H1 (cell line): ENCODE measurements around the gene SYT17. TPM values are rescaled to one million over a fixed set of nuclear protein-coding genes. Genes with fewer than 3 reads are reported as not detected.
A peak's percentile ranks its signal among the peaks of the same experiment; 100 is the strongest.

Source experiments
- E2F6 ChIP-seq: IDR thresholded peaks from 2 replicates; pipeline ENCODE4 v1.6.1; 2012; ENCODE audit warnings: inconsistent platforms
- EGR1 ChIP-seq: IDR thresholded peaks from 2 replicates; pipeline ENCODE4 v1.6.1; 2011; ENCODE audit warnings: low read depth, low read length, borderline replicate concordance
- KDM1A ChIP-seq: fragments of 200-600, 300-600 bp; sonication (generic); IDR thresholded peaks from 2 replicates; pipeline ENCODE4 v1.7.1; 2016; ENCODE audit warnings: mild to moderate bottlenecking, low read length, borderline replicate concordance
- KDM5A ChIP-seq: fragments of 200-600 bp; IDR thresholded peaks from 2 replicates; pipeline ENCODE4 v1.7.1; 2012; ENCODE audit warnings: mild to moderate bottlenecking, low read length, inconsistent platforms, mixed read lengths
- NRF1 ChIP-seq: IDR thresholded peaks from 2 replicates; pipeline ENCODE4 v1.6.1; 2011; ENCODE audit warnings: mild to moderate bottlenecking, low read depth, low read length, improper control_type of control experiment
- POLR2A ChIP-seq, 2 experiments: IDR thresholded peaks; 1 replicate in 1 of 2; 2 replicates in 1 of 2; pipeline ENCODE4 v1.6.1; 2011; ENCODE audit warnings: low read depth in 2 of 2, low read length in 2 of 2, mild to moderate bottlenecking in 2 of 2; ENCODE audit errors: control extremely low read depth in 1 of 2
- POLR2AphosphoS5 ChIP-seq: IDR thresholded peaks from 2 replicates; pipeline ENCODE4 v1.6.1; 2011; ENCODE audit warnings: low read depth, low read length
- RXRA ChIP-seq: IDR thresholded peaks from 2 replicates; pipeline ENCODE4 v1.6.1; 2011; ENCODE audit warnings: low read depth, mild to moderate bottlenecking, low read length, moderate library complexity; ENCODE audit not compliant: insufficient read depth
- SAP30 ChIP-seq: fragments of 300-600 bp; sonication (generic); IDR thresholded peaks from 2 replicates; pipeline ENCODE4 v1.7.1; 2012; ENCODE audit warnings: low read length, moderate library complexity, mild to moderate bottlenecking, inconsistent platforms; ENCODE audit not compliant: insufficient read depth, insufficient replicate concordance
- SIN3A ChIP-seq, 2 experiments: IDR thresholded peaks in 1 of 2; conservative IDR thresholded peaks in 1 of 2; 2 replicates each; pipeline ENCODE4 v1.6.1; 2011 to 2012; ENCODE audit warnings: low read length in 2 of 2, improper control_type of control experiment in 1 of 2, low read depth in 1 of 2, mild to moderate bottlenecking in 1 of 2
- SP2 ChIP-seq: IDR thresholded peaks from 2 replicates; pipeline ENCODE4 v1.6.1; 2012; ENCODE audit warnings: mild to moderate bottlenecking, low read length, inconsistent platforms
- SUZ12 ChIP-seq: fragments of 200-600 bp; sonication (generic); IDR thresholded peaks from 2 replicates; pipeline ENCODE4 v1.6.1; 2012; ENCODE audit warnings: mild to moderate bottlenecking, inconsistent platforms, low read length, moderate library complexity, mixed read lengths
- polyA plus RNA-seq, 7 experiments: library from polyadenylated mRNA; depleted of rRNA in 3 of 7; stranded (reverse) in 5 of 7; unstranded in 2 of 7; fragments of >200 nt in 5 of 7; fragments of 200-250 nt in 2 of 7; gene quantifications; 1 replicate in 5 of 7; 2 replicates in 1 of 7; 4 replicates in 1 of 7; pipeline versions ENCODE4 v1.2.1 to v1.2.3, GENCODE V29; 2011 to 2013; ENCODE audit warnings: missing spikeins in 2 of 7, mixed read lengths in 2 of 7
- total RNA-seq: library from RNA; stranded (reverse); fragmentation: NEBNext Ultra II Directional; extraction: Animal tissue kit (Norgen Biotek cat#: 25700); gene quantifications from 2 replicates; pipeline ENCODE4 v1.2.1, GENCODE V29; 2021

Gene SYT17
- total and polyA plus RNA-seq, 2 of the 8 experiments (the other 6 are each of a cell fraction or from before 2014, with no cell fraction given) = 5.8 to 18.1 TPM

- TF ChIP-seq E2F6 (no peak), SUZ12 (no peak), RXRA (no peak), NRF1 (no peak), SP2 (peak; percentile 58; the same call in 1 of the 2 replicates), POLR2A (IDR thresholded peaks at IDR 0.05; ENCODE audit: control extremely low read depth in 1 of 2, low read depth in 2 of 2, low read length in 2 of 2) (no peak), POLR2AphosphoS5 (no peak), SAP30 (no peak), KDM1A (peak; percentile 75), EGR1 (no peak), KDM5A (no peak), SIN3A (conservative IDR thresholded peaks at IDR 0.05 in 1 of 2, IDR thresholded peaks at IDR 0.05 in 1 of 2; ENCODE audit: low read depth in 1 of 2, low read length in 2 of 2) (no peak)
Observed at GRCh38 chr16:19288872-19289799, 121.1 kb downstream of the SYT17 start (continued).
